Endothelial cell of umbilical vein (primary cell): Measurements from ENCODE around the gene ST13.

ENCODE experiments used
- CTCF ChIP-seq, 2 donors: IDR thresholded peaks; 1 replicate in 1 of 2; 2 replicates in 1 of 2; pipeline ENCODE4 v1.5.1; 2011; ENCODE audit warnings: low read length in 2 of 2, mild to moderate bottlenecking in 2 of 2, moderate library complexity in 2 of 2, control low read depth in 1 of 2, inconsistent platforms in 1 of 2, low read depth in 1 of 2; ENCODE audit not compliant: insufficient read depth in 1 of 2; ENCODE audit errors: extremely low read depth in 1 of 2
- EZH2 ChIP-seq: IDR thresholded peaks from 2 replicates; pipeline ENCODE4 v1.6.1; 2012; ENCODE audit warnings: borderline replicate concordance, low read depth, mild to moderate bottlenecking, moderate library complexity, low read length, inconsistent platforms; ENCODE audit not compliant: severe bottlenecking
- FOS ChIP-seq: IDR thresholded peaks from 2 replicates; pipeline ENCODE4 v1.6.1; 2011; ENCODE audit warnings: mild to moderate bottlenecking, low read length, moderate library complexity, borderline replicate concordance; ENCODE audit not compliant: insufficient read depth
- GATA2 ChIP-seq: IDR thresholded peaks from 2 replicates; pipeline ENCODE4 v1.7.0; 2011; ENCODE audit warnings: low read depth, mild to moderate bottlenecking, moderate library complexity, mixed read lengths, low read length; ENCODE audit not compliant: insufficient read length, insufficient read depth
- MYC ChIP-seq: IDR thresholded peaks from one replicate; pipeline ENCODE4 v1.6.1; 2011; ENCODE audit warnings: mild to moderate bottlenecking, low read depth, low read length
- POLR2A ChIP-seq: IDR thresholded peaks from 2 replicates; pipeline ENCODE4 v1.6.1; 2012; ENCODE audit warnings: low read depth, mild to moderate bottlenecking, control low read depth, low read length
- POLR2AphosphoS5 ChIP-seq: IDR thresholded peaks from 2 replicates; pipeline ENCODE4 v1.6.1; 2012; ENCODE audit warnings: low read depth, mild to moderate bottlenecking, control low read depth, low read length, moderate library complexity; ENCODE audit not compliant: insufficient read depth

- TF ChIP-seq POLR2A (no peak), CTCF (IDR thresholded peaks at IDR 0.05; ENCODE audit: extremely low read depth in 1 of 2, insufficient read depth in 1 of 2, low read depth in 1 of 2, low read length in 2 of 2) (no peak), EZH2 (no peak), POLR2AphosphoS5 (no peak), MYC (no peak), GATA2 (no peak), FOS (no peak)
Measured at GRCh38 chr22:40817737-40818136, 38.7 kb downstream of the ST13 start.
